B cell (primary cell): ENCODE measurements around the gene EP400. TPM values are rescaled to one million over a fixed set of nuclear protein-coding genes. Genes with fewer than 3 reads are reported as not detected.

ENCODE experiments used
- ATAC-seq: fragments of 200-7000 bp; cut with Tn5 transposase; one replicate; pipeline ENCODE4 v1.10.0; 2021; ENCODE audit warnings: low read depth, mild to moderate bottlenecking, moderate number of reproducible peaks, moderate library complexity
- CTCF ChIA-PET: fragments of 350-600 bp; sonication (Branson Sonifier 250); formaldehyde crosslinking; loops from one replicate; lab custom pipeline; 2021; ENCODE audit warnings: antibody characterized with exemption, inconsistent platforms; lab: Charles Lee
- POLR2A ChIA-PET: fragments of 350-600 bp; sonication (Branson Sonifier 250); formaldehyde crosslinking; loops from one replicate; lab custom pipeline; 2021; ENCODE audit warnings: antibody characterized with exemption; lab: Charles Lee
- DNase-seq: peaks from one replicate; pipeline ENCODE4 v3.0.0; 2013
- H2AFZ ChIP-seq: 2 replicates; pipeline ENCODE4 v1.6.1; 2012; ENCODE audit warnings: mild to moderate bottlenecking, low read depth, low read length; ENCODE audit not compliant: insufficient read depth, poor library complexity, severe bottlenecking
- H3K27ac ChIP-seq, 2 donors: 1 replicate in 1 of 2; 2 replicates in 1 of 2; pipeline ENCODE4 v1.5.1; 2012 to 2013; ENCODE audit warnings: low read length in 2 of 2, mild to moderate bottlenecking in 2 of 2, moderate library complexity in 1 of 2
- H3K27me3 ChIP-seq, 4 experiments: fragments of 200-600 bp in 1 of 4; sonication (generic) in 1 of 4; replicated peaks in 1 of 4; 1 replicate in 2 of 4; 2 replicates in 2 of 4; pipeline versions ENCODE4 v1.6.1 to v1.7.0; 2013 to 2016; ENCODE audit warnings: low read length in 3 of 4, mild to moderate bottlenecking in 2 of 4, mixed read lengths in 1 of 4, moderate library complexity in 1 of 4; ENCODE audit not compliant: insufficient read depth in 4 of 4, control insufficient read depth in 3 of 4; ENCODE audit errors: control extremely low read depth in 1 of 4
- H3K36me3 ChIP-seq, 2 experiments: replicated peaks in 1 of 2; 1 replicate in 1 of 2; 2 replicates in 1 of 2; pipeline versions ENCODE4 v1.6.1 to v1.7.1; 2013; ENCODE audit warnings: low read length in 1 of 2; ENCODE audit not compliant: insufficient read depth in 2 of 2, control insufficient read depth in 1 of 2; ENCODE audit errors: control extremely low read depth in 1 of 2, extremely low read depth in 1 of 2
- H3K4me1 ChIP-seq, 2 donors: fragments of 200-600 bp in 1 of 2; sonication (generic) in 1 of 2; 1 replicate in 1 of 2; 2 replicates in 1 of 2; pipeline versions ENCODE4 v1.5.1 to v1.6.1; 2013 to 2017; ENCODE audit warnings: low read length in 2 of 2; ENCODE audit not compliant: control insufficient read depth in 2 of 2, insufficient read depth in 2 of 2
- H3K4me2 ChIP-seq: replicated peaks from 2 replicates; pipeline ENCODE3; 2012; ENCODE audit warnings: mild to moderate bottlenecking, low read depth, low read length; ENCODE audit not compliant: poor library complexity, severe bottlenecking
- H3K4me3 ChIP-seq, 5 experiments: fragments of 200-600 bp in 1 of 5; sonication (generic) in 1 of 5; 1 replicate in 3 of 5; 2 replicates in 2 of 5; pipeline versions ENCODE4 v1.5.1 to v1.7.0; 2011 to 2016; ENCODE audit warnings: low read length in 4 of 5, mild to moderate bottlenecking in 4 of 5, low read depth in 2 of 5, control low read depth in 1 of 5, moderate library complexity in 1 of 5; ENCODE audit not compliant: insufficient read depth in 1 of 5; ENCODE audit errors: control extremely low read depth in 1 of 5, extremely low read depth in 1 of 5
- H3K79me2 ChIP-seq: fragments of 200-600 bp; sonication (generic); one replicate; pipeline ENCODE4 v1.6.0; 2016; ENCODE audit warnings: low read length; ENCODE audit not compliant: control insufficient read depth, insufficient read depth
- H3K9ac ChIP-seq: fragments of 200-600 bp; sonication (generic); 2 replicates; pipeline ENCODE4 v1.6.1; 2017; ENCODE audit warnings: mild to moderate bottlenecking, low read length, moderate library complexity
- H3K9me3 ChIP-seq, 3 donors: one replicate each; pipeline versions ENCODE4 v1.6.1 to v1.7.1; 2013; ENCODE audit warnings: low read length in 2 of 3; ENCODE audit not compliant: control insufficient read depth in 2 of 3, insufficient read depth in 1 of 3; ENCODE audit errors: control extremely low read depth in 1 of 3
- H4K20me1 ChIP-seq: 2 replicates; pipeline ENCODE4 v1.6.0; 2012; ENCODE audit warnings: mild to moderate bottlenecking, low read length; ENCODE audit not compliant: insufficient read depth, control insufficient read depth, poor library complexity, severe bottlenecking
- H3K27ac Mint-ChIP-seq: one replicate; pipeline ENCODE4 v1.8.0; 2021; ENCODE audit warnings: mixed read lengths
- H3K27me3 Mint-ChIP-seq: one replicate; pipeline ENCODE4 v1.8.0; 2021; ENCODE audit warnings: mixed read lengths
- H3K4me1 Mint-ChIP-seq: one replicate; pipeline ENCODE4 v1.8.0; 2021; ENCODE audit warnings: mixed read lengths
- H3K4me3 Mint-ChIP-seq: one replicate; pipeline ENCODE4 v1.8.0; 2021; ENCODE audit warnings: mixed read lengths
- H3K9me3 Mint-ChIP-seq: one replicate; pipeline ENCODE4 v1.8.0; 2022; ENCODE audit warnings: mixed read lengths; ENCODE audit not compliant: insufficient read depth
- CTCF ChIP-seq: fragments of 200-600 bp; IDR thresholded peaks from one replicate; pipeline ENCODE4 v1.8.0; 2022; ENCODE audit warnings: antibody characterized with exemption, mild to moderate bottlenecking
- EZH2 ChIP-seq: IDR thresholded peaks from 2 replicates; pipeline ENCODE4 v1.6.1; 2012; ENCODE audit warnings: borderline replicate concordance, low read depth, mild to moderate bottlenecking, moderate library complexity, low read length; ENCODE audit not compliant: insufficient read depth, poor library complexity, severe bottlenecking
- WGBS: methylation state at CpG from one replicate; pipeline ENCODE4 v1.1.5; 2013; ENCODE audit warnings: missing lambda C conversion rate; ENCODE audit not compliant: insufficient coverage; 5-methylcytosine and 5-hydroxymethylcytosine counted together
- intact Hi-C: fragments of 100-400 bp; cut with micrococcal nuclease; formaldehyde crosslinking; loops from one replicate; pipeline ENCODE4 v1.10.0; 2022
- polyA plus RNA-seq: library from polyadenylated mRNA; depleted of rRNA; stranded (reverse); fragments of >200 nt; gene quantifications from 2 replicates; pipeline ENCODE4 v1.2.3, GENCODE V29; 2012
- total RNA-seq, 2 donors: library from RNA; stranded (reverse); fragments of 120-200 nt in 1 of 2; gene quantifications; 1 replicate in 1 of 2; 2 replicates in 1 of 2; pipeline versions ENCODE4 v1.2.3 to v1.2.4, GENCODE V29; 2013 to 2022

EP400 gene
- total and polyA plus RNA-seq, 2 donors (not counting 1 experiment from before 2014, with no cell fraction given), result 17.3 to 82.2 TPM

GRCh38 chr12:131917711-131918306 lies 31.9 kb upstream of the EP400 start:
- intact Hi-C loops, result no loop called here
- H3K9me3 Mint-ChIP-seq, result no peaks in the 10 kb centered on the region
- no peak overlapping the region for H3K4me3 Mint-ChIP-seq
- H3K4me3 ChIP-seq, result no peak overlapping the region
- DNase-seq (no peak), ATAC-seq (no peak)
- no peaks in the 10 kb centered on the region for H3K27me3 Mint-ChIP-seq
- peaks cover 11% of the 10 kb centered on the region for H3K4me1 Mint-ChIP-seq
- no peak overlapping the region for H3K9ac ChIP-seq
- no peaks in the 10 kb centered on the region for H3K27me3 ChIP-seq
- H4K20me1 ChIP-seq, result peaks cover under 1% of the 10 kb centered on the region
- TF ChIP-seq CTCF (no peak), EZH2 (no peak)
- CTCF ChIA-PET, result no interaction called here
- H2AFZ ChIP-seq, result no peak overlapping the region
- H3K4me1 ChIP-seq, result peaks cover 2 to 5% of the 10 kb centered on the region in 2 donors
- POLR2A ChIA-PET, result no interaction called here
- H3K79me2 ChIP-seq, result no peaks in the 10 kb centered on the region
- H3K36me3 ChIP-seq, result peaks cover 0 to 34% of the 10 kb centered on the region in 2 experiments
- 94% methylated on average over 17 of the region's 18 CpGs for WGBS
- no peak overlapping the region for H3K27ac Mint-ChIP-seq
- no peak overlapping the region for H3K4me2 ChIP-seq
- no peak overlapping the region for H3K27ac ChIP-seq
- H3K9me3 ChIP-seq, result no peaks in the 10 kb centered on the region

DNA sequence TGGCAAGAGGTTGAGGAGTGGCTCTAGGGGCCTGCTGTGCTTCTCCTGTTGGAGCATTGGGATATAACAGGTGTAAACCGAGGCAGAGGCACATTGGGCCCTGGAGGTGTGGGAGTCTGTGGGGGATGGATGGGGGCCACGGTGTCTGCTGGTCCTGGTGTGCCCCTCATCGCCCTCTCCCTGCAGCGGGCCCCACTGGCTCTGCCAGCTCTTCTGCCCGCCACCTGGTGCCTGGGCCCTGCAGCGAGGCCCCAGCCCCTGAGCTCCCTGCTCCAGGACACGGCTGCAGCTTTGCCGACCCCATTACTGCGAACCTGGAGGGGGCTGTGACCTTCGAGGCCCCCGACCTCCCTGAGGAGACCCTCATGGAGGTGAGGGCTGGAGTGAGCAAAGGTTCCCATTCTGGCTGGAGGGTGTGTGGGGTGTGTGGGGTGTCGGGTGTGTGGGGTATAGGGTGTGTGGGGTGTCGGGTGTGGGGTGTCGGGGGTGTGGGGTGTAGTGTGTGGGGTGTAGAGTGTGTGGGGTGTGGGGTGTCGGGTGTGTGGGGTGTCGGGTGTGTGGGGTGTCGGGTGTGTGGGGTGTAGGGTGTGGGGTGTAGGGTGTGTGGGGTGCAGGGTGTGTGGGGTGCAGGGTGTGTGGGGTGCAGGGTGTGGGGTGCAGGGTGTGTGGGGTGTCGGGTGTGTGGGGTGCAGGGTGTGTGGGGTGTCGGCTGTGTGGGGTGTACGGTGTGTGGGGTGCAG lies 31.3 kb upstream of the EP400 start:
- no peaks in the 10 kb centered on the region for H4K20me1 ChIP-seq
- no peak for ATAC-seq
- no peaks in the 10 kb centered on the region for H3K9me3 Mint-ChIP-seq
- no peak for DNase-seq
- peaks cover 0 to 31% of the 10 kb centered on the region in 2 experiments for H3K36me3 ChIP-seq
- TF ChIP-seq CTCF (no peak), EZH2 (no peak)
- WGBS, result 89% methylated on average over 14 of the region's 20 CpGs
- H3K79me2 ChIP-seq, result no peaks in the 10 kb centered on the region
- no peaks in the 10 kb centered on the region for H3K27me3 ChIP-seq
- no peaks in the 10 kb centered on the region for H3K9me3 ChIP-seq
- H3K4me2 ChIP-seq, result no peak overlapping the region
- no peak overlapping the region for H3K4me3 ChIP-seq
- intact Hi-C loops, result no loop called here
- no peak overlapping the region for H3K4me3 Mint-ChIP-seq
- peaks cover 7 to 11% of the 10 kb centered on the region in 2 donors for H3K4me1 ChIP-seq
- H3K27me3 Mint-ChIP-seq, result no peaks in the 10 kb centered on the region
- H3K27ac ChIP-seq, result no peak overlapping the region
- ChIA-PET CTCF (no interaction called here), POLR2A (no interaction called here)
- H3K9ac ChIP-seq, result no peak overlapping the region
- no peak overlapping the region for H2AFZ ChIP-seq
- no peak overlapping the region for H3K27ac Mint-ChIP-seq
- peaks cover 17% of the 10 kb centered on the region for H3K4me1 Mint-ChIP-seq
